Left lobe of liver (tissue), 2 donors: ENCODE measurements around the gene HEATR5A. TPM values are rescaled to one million over a fixed set of nuclear protein-coding genes. Genes with fewer than 3 reads are reported as not detected.

ENCODE experiments used
- ATAC-seq: fragments of 200-7000 bp; cut with Tn5 transposase; one replicate; pipeline ENCODE4 v1.9.1; 2020; ENCODE audit warnings: mild to moderate bottlenecking, moderate library complexity
- DNase-seq: peaks from one replicate; pipeline ENCODE4 v3.0.0-alpha.2; 2020; ENCODE audit warnings: low spot score
- total RNA-seq: library from RNA; stranded (reverse); gene quantifications from one replicate; pipeline ENCODE4 v1.2.1, GENCODE V29; 2021
- donor health status: DM: no; HTN: no; CAD: no; lungs with moderate emphysema.
- donor health status: DM: no; HTN: yes; CAD: no.

HEATR5A gene
- total RNA-seq, 1 donor from 2014 or later: 21.5 TPM

DNA sequence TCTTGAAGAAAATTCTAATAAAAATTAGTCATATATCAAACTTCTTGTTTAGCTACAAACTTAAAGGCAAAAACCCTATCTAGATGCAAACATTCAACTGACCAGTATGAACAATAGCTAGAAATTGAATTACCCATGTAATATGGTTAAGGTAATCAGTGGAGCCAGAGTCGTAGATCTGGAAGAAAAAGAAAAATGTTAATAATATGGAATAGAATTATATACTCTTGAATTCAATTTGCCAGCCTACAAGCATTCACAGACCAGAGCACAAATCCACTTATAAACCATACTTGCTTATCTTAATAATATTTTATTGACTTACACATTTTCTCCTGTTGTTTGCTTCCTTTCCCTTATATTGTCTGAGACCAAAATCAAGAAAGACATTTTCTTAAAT is 7.7 kb upstream of the HEATR5A start:
- no peak for ATAC-seq
- DNase-seq: no peak

DNA sequence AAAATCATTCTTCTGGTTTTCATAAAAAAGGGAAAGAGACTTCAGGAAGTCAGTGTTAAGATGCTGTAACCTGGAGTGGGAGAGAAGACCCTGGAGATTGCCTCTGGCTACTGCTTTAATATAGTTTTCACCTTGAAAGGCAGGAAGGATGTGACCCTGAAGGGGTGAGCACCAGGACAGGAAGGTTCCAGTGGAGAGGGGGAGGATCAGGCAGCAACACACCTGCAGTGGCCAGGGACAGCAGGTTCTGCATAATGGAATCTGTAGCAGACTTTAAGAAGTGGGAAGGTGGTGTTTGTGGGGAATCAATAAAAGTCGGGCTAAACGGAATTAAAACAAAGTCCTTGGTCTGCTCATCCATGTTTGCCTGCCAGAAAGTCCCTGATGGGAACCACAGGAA is 6.3 kb upstream of the HEATR5A start:
- ATAC-seq: no peak
- no peak for DNase-seq

DNA sequence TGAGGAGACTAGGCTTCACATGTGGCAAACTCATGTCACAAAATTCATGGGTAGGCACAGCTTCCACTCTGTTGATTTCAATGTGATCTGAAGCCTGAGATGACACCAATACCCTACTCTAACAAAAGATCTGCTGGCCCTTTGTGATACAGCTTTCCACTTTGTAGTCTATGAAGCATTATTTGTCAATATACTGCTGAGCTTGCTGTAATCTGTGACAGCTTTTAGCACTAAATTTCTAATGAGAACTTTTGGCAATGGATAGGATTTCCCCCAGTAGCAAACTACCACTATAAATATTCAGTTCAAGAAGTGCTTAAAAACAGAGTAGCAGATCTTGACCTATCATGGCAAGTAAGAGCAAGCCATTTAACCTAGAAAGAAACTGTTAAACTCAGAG is 5.6 kb upstream of the HEATR5A start:
- no peak for ATAC-seq
- DNase-seq: no peak

DNA sequence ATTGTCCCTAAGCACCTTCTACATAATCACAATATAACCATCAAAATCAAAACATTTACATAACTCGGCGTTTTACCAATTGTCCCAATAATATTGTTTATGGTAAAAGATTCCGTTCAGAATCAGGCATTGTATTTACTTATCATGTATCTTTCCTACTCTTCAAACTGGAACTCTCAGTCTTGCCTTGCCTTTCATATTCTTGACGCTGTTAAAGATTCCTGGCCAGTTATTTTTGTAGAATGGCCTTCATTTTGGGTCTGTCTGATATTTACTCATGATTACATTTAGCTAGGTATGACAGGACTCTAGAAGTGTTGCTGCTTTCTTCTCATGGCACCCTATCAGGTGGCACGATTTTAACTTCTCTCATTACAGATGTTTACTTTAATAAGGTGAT is 850 bp upstream of the HEATR5A start:
- ATAC-seq (no peak), DNase-seq (no peak)

DNA sequence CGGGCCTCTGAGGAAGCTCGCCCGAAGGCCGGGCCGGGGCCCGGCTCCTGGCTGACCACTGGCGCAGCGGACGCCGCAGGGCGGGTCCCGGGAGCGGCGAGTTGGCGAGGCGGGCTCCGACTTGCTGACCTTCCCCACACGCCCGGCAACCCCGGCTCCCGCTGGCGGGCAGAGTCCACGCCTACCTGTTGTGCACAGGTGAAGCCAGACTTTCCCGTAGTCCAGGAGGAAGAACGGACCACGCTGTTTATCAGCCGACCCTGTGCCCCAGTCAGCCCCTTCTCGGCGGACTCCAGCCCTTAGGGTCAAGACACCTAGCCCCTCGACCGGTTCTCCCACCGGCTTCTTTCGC is 407 bp downstream of the HEATR5A start:
- DNase-seq (peak; percentile 93), ATAC-seq (peak; percentile 90)

DNA sequence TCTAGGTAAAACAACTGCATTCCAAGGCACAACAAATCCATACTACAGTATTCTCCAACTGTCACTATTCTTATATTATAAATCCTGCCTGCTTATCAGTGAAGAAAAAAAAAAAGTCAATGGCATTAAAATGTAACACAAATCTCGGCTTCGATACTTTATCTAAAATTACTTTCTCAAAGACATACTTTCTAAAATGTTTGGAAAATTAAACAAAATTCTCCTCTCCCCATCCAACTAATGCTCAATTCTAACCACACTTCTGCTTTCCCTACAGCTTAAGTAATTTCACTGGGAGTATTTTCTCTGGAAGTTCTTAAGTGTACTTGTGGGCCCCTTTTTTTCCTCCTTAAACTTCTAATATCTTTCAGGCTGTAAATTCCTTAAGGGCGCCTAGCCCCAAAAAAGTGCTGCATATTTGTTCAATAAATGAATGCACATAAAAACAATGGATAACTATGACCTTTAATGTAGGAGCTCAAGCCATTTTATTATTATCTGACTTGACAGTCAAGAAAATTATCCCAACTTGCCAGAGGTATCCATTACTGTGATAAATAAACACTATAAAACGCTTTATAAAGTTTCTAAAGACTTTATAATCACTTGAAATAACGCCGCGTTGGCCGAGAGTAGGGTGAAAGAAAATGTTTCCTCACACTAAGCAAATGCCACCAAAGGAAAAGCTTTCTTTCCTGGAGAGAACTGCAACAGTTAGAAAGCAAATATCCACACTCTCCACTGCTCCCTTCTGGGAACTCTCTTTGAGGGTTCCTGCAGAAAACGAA is 977 bp downstream of the HEATR5A start:
- DNase-seq (no peak), ATAC-seq (no peak)

DNA sequence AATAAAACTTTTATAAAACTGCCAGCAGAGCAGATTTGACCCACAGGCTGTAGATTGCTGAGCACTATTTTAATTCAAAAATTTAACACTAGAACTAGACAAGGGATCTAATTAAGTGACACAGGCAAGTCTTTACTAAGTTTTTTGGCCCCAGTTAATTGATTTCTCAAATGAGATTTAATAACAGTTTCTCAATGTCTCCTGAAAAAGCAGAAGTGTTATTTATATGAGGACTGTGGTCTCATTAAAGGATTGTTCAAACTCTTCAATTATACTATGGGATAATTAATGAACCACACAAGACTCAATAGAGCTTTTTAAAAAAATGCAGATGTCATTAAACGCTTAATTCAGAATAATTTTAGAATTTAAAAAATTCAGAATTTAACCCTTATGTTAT is 1.9 kb downstream of the HEATR5A start:
- DNase-seq: no peak
- no peak for ATAC-seq

DNA sequence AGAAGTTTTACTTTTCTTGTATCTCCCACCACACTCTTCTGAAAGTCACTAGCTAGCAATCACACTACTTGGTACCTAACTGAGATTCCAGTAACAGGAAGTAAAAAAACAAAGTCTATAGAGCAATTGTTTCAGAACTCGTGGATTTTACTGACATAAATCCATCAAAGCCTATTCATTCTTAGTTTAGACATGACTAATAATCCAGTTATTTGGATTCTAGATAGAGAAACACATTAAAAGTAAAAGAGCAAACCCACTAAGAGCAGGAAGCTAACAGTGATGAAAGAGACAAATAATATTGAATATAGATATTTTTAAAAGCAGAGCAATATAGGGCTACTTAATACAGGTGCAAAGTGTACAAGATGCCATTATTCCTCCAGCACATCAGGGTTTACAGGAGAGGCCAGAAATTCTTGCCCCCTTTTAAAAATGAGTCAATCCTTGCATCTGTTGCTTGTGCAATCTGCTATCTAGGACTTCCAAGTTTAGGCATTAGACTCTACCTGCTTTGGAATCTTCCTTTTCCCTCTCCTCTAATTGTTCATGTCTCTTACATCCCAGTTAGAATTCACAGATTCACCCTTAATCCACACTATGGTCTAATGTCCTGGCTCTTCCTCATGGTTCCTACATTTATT is 6.0 kb downstream of the HEATR5A start:
- ATAC-seq (no peak), DNase-seq (no peak)

DNA sequence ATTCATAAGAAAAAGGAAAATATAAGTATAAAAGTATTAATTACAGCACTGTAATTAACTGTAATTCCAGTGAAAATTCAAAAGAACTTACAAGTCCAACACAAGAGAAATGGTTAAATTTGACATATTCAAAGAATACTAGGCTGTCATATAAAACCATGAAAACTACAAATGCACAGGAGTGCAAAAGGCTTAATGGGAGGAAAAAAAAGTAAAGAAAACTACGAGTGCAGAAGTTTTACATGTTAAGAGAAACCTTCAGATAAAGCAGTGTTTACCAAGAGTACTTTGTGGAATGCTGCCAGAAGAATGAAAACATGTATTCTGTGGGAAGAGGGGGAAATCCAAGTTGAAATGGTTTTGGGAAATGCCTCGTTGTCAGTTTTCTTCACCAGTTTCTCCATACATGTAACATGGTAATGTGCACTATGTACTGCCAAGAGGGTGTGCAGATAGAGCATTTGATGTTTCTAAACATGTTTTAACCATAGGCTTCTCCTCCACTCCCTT is 9.1 kb downstream of the HEATR5A start:
- no peak for ATAC-seq
- DNase-seq: no peak

DNA sequence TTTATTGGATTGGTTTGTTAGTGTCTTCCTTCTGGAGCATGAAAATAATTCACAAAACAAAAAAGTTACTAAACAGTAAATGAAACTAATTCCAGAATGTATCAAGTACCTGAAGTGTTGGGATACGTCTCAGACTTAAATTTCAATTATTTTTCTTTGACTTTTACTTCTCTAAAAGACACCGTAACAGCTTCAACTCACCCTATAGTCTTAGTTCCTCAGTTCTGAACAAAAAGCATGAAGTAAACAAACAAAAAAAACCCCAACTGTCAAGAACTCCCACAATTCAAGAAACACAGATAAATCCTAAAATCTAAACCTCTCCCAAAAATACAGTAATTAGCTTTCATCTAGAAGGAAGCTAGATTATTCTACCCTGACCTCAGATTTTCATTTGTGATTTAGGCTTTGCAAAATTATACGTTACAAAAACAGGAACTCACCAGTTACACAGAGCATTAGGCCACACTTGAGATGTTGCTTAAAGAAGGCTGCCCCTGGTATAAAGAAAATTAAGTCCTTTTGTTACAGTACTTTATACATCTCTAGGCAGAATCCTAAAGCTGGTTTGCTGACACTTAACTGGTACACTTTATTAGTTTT is 10.2 kb downstream of the HEATR5A start:
- no peak for ATAC-seq
- no peak for DNase-seq

DNA sequence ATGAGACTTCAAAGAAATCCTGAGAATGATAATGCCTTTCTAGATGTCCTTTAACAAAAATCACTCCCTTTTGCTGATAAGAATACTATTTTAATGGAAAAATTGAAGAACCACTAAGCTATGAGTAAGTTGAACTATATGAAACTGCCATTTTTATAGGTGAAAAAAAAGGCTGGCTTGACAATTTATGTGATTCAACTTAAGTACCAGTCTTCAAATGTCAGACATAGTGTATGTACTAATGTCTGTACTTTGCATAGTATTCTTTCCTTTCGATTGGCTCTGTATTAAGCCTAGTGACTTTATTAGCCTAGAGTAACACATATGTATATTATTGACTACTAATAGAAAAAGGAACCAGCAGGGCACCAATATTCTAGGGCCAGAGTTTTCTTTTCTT is 11.9 kb downstream of the HEATR5A start:
- DNase-seq: no peak
- ATAC-seq: no peak

DNA sequence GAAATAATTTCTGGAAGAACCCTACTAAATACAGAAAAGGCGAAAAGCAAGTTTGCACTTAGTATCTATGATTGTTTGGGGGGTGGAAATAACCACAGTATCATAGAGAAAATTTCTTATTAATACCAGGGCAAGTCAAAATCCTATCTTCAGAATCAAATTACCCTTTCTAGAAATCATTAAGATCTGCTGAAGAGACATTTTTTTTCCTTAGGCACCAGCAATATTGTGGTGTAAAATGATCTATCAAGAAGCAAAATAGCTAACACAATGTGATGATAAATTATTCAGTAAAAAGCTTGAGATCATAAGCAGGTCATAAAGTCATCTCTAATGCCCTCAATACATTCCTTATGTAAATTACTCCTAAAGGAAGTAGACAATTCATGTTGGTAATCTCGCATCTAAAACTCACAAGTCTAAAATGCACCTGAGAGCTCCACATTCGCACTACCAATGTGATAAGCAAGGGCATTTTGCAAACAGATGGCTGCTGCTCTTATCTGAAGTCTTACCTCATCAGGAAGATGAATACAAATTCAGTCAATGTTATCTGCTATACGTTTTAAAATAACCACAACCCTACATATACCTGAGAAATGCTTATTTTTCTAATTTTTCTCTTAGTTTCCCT is 14.6 kb downstream of the HEATR5A start:
- DNase-seq: no peak
- no peak for ATAC-seq

DNA sequence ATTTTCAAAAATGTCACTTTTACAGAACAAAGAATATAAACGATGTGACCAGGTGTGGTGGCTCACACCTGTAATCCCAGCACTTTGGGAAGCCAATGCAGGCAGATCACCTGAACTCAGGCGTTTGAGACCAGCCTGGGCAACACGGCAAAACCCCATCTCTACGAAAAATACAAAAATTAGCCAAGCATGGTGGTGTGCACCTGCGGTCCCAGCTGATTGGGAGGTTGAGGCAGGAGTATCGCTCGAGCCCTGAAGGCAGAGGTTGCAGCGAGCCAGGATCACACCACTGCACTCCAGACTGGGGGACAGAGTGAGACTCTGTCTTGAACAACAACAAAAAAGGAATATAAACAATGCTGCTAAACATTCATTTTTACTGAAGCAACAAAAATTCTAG is 15.2 kb downstream of the HEATR5A start:
- DNase-seq (no peak), ATAC-seq (no peak)

DNA sequence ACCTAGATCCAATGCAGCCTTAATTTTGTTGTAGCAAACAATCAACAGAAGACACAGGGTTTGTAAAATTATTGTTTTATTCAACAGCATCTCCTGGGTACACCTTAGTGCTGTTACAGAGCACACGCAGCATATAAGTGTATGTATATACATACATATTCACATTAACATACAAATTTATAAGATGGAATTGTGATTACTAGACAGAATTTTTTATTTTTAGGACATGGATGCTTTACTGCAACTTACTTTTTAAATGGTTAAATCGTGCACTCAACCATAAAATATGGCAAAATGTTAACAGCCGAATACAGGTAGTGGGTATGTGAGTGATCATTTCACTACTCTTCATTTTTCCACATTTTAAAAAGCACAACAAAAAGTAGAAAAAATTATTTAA is 16.6 kb downstream of the HEATR5A start:
- ATAC-seq: no peak
- no peak for DNase-seq

DNA sequence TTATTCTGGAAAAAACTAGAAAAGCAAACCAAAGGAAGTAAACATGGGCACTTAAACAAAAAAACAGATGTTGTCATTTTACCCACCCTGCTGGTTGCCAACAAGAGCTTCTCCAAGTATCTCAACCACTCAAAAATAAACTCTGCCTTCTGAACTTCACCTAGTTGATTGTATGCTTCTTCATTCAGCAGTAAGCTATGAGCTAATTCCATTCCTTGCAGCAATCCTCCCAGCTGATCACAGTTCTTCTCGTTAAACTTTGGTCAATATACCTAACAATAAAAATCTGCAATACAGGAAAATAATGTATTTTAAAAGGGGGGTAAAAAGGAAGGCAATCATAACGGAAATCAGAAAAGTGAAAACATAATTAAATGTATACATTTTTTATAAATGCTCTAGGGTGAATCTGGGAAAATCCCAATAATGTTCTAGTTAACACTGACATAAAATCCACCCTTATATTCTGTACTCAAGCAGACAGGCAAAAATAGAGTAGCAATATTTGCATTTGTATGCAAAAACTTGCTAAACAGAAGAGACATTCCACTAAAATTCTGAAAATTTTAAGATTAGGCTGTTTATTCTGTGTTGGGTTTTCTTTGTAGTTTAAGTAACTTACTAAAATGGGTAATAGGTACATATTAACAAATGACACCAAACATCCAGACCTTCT is 17.4 kb downstream of the HEATR5A start:
- ATAC-seq (no peak), DNase-seq (no peak)

DNA sequence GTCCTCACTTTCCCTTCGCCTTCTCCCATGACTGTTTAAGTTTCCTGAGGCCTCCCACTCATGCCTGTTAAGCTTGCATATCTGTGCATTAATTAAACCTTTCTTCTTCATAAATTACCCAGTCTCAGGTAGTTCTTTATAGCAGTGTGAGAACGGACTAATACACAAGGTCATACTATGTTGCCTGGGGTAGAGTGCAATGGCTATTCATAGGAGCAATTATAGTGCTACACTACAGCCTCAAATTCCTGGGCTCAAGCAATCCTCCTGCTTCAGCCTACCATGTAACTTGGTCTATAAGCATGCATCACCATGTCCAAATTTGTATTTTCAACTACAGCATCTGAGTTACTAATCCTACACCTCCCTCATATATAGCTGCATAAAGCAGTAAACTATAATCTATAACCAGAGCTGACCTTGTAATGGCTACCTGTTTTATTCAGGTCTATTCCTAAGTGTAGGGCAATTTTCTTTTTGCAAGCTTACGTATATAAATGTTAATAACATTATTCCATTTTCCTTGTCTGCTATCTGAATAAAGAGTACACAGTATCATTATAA is 18.9 kb downstream of the HEATR5A start:
- DNase-seq: no peak
- ATAC-seq: no peak

DNA sequence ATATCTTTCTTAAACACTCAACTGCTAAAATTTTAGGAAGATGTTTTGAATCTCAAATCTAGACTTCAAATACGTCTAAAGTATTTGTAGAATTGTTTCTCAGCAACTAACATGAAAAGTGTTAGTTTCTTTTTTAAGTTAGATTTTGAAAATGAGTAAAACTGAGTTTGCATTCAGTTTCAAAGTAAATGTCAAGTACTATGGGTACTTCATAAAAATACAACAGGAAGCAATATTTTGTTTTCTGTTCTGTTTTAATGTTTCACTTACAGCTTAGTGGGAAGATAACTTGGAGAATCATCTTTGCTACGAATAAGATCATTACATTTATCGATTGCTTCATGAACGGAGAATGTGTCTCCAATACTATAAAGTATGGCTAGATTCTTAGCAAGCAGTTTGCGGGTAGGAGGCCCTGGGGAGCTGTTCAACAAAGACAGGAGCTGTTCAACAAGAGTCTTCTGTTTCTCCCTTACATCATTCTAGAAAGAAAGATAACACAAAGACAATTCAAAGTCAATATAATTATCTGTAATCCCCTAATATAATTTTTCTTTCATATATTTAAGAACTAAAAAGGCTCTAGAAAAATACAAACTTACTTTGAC is 20.2 kb downstream of the HEATR5A start:
- DNase-seq: no peak
- ATAC-seq: no peak

DNA sequence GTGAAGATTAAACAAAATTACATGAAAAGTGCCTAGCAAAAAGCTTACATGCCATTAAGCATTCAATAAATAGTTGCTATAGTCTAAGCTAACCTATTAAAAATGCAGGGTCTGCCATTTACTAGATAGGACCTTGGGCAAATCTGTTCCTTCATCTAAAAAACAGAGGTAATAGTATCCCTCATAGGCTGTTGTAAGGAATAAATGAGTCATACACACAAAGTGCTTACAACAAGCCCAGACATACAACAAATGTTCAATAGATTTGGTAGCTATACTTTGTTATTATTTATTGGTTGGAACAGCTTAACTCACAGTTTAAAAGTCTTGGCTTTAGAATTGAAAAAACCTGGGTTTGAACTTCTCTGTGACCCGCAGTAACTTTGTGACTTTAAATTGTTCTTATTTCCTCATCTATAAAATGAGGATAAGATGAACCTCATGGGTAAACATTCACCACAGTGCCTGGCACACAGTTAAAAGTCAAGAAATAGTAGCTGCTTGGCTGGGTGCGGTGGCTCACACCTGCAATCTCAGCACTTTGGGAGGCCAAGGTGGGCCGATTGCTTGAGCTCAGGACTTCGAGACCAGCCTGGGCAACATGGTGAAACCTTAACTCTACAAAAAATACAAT is 24.7 kb downstream of the HEATR5A start:
- ATAC-seq (no peak), DNase-seq (no peak)

DNA sequence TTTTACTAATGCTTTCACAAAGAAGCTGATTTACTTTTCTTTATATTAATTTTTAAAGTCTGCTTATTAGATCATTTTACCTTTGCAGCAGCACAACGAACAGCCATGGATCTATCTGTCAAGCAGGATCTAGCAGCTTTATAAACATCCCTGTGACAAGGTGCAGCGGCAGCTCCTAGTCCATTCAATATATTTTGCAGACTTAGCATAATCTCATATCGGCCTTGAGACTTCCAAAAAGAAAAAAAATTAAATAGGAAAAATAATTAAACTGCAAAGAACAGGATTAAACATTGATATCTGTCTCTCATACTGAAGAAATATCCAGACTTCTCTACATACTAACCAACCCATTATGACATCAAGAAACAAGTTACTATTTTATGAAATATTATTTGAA is 25.2 kb downstream of the HEATR5A start:
- DNase-seq (no peak), ATAC-seq (no peak)

DNA sequence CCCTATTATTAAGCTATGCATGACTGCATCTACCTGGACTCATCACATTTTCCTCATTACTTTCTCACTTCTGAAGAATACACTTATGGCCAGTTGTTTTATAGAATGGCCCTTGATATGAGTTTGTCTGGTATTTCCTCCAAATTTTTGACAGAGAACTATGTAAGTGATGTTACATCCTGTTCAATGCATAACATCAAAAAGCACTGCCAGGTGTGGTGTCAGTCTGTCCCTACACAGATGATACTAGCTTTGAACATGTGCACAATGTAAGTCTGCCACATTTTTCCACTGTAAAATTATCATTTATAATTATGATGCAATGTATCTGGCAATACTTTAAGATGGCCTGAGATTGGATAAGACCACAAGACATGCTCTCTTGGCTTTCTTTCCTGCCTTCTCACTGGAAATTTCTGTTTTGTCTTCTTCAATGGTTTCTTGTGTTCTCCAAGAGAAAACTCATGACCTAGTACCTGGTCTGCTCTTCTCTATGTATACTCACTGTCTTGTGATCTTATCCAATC is 28.3 kb downstream of the HEATR5A start:
- DNase-seq (no peak), ATAC-seq (no peak)
